Measurements from ENCODE around the gene ANKRD13A. TPM values are rescaled to one million over a fixed set of nuclear protein-coding genes. Genes with fewer than 3 reads are reported as not detected.

ANKRD13A gene
- polyA plus RNA-seq, 1 of the 3 experiments (the other 2 are of a cell fraction) = 42.8 TPM

DNA sequence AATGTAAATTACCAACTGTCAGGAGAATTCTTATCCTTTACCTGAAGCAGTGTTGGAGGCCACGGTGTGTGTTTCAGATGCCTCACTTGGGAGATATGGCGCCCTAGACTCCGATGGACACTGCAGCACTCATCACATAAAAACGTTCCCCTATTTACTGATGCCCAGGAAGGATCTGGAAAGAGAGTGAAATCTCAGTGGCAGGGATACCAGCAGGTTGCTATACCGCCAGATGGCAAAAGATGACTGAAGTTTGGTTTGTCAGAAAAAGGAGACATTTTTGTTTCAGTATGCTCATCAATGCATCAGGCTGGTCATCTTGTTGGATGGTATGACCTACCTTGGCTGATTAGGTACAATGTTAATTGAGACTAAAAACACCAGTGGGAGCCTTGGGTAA lies 7.6 kb upstream of the ANKRD13A start:
- H3K9ac ChIP-seq = no peak overlapping the region
- H3K4me2 ChIP-seq = no peak overlapping the region
- no peak overlapping the region for H3K4me3 ChIP-seq (ENCODE audit: low read depth in 2 of 2, low read length in 1 of 2)
- TF ChIP-seq POLR2AphosphoS5 (IDR thresholded peaks at IDR 0.05; ENCODE audit: low read depth, low read length) (no peak), GABPA (IDR thresholded peaks at IDR 0.05; ENCODE audit: low read depth) (no peak), CHD2 (IDR thresholded peaks at IDR 0.05; ENCODE audit: low read length, partially characterized antibody) (no peak)
- no peaks in the 10 kb centered on the region for H3K9me2 ChIP-seq
- peaks cover 5% of the 10 kb centered on the region for H3F3A ChIP-seq (replicated peaks; ENCODE audit: insufficient read depth)
- POLR2A ChIA-PET = no interaction called here
- H3K4me1 ChIP-seq (ENCODE audit: control insufficient read depth in 1 of 2, insufficient read depth in 2 of 2, low read depth in 1 of 2, low read length in 1 of 2) = peaks cover 18 to 20% of the 10 kb centered on the region in 2 experiments; a peak in 3 of 4 replicates
- no peaks in the 10 kb centered on the region for H3K9me3 ChIP-seq
- peaks cover 12% of the 10 kb centered on the region for H4K20me1 ChIP-seq (ENCODE audit: insufficient read depth)
- CTCF ChIA-PET = no interaction called here
- no peak overlapping the region; a peak in 1 of 4 replicates for H3K27ac ChIP-seq (ENCODE audit: low read depth in 2 of 2, low read length in 1 of 2)
- no peak for DNase-seq
- peaks cover 30 to 41% of the 10 kb centered on the region in 2 experiments for H3K36me3 ChIP-seq (replicated peaks in 1 of 2; ENCODE audit: control insufficient read depth in 1 of 2, insufficient read depth in 2 of 2, low read length in 1 of 2)
- no peak overlapping the region for H2AFZ ChIP-seq (ENCODE audit: low read depth)
- 98% methylated on average over 5 of the region's 5 CpGs for WGBS (ENCODE audit: low lambda C conversion rate)
- H3K27me3 ChIP-seq (ENCODE audit: insufficient read depth) = no peaks in the 10 kb centered on the region
- peaks cover 60% of the 10 kb centered on the region for H3K79me2 ChIP-seq (ENCODE audit: insufficient read depth)

DNA sequence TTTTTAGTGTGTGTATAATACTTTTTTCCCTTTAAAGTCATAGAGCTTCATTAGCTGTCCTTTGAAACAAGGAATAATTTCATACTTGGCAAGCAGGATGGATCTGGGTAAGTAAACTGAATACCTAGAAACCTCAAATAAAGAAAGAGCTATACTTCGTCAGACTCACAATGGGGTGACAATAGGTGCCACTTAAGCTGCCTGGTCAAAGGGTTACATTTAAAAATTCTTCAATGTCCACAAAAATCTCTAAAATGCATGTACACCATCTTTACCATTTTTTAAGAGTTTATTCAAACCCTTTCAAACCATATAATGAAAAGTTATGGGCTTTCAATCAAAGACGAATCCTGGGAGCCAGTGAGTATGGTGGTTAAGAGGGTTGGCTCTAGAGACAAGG lies 6.1 kb upstream of the ANKRD13A start:
- H3K9me2 ChIP-seq = no peaks in the 10 kb centered on the region
- no peak overlapping the region for H3K9ac ChIP-seq
- no peaks in the 10 kb centered on the region for H3K27me3 ChIP-seq (ENCODE audit: insufficient read depth)
- H3F3A ChIP-seq (replicated peaks; ENCODE audit: insufficient read depth) = peaks cover 5% of the 10 kb centered on the region
- no peak overlapping the region for H3K27ac ChIP-seq (ENCODE audit: low read depth in 2 of 2, low read length in 1 of 2)
- H3K36me3 ChIP-seq (replicated peaks in 1 of 2; ENCODE audit: control insufficient read depth in 1 of 2, insufficient read depth in 2 of 2, low read length in 1 of 2) = peaks cover 24 to 33% of the 10 kb centered on the region in 2 experiments
- TF ChIP-seq, protein P1, sequence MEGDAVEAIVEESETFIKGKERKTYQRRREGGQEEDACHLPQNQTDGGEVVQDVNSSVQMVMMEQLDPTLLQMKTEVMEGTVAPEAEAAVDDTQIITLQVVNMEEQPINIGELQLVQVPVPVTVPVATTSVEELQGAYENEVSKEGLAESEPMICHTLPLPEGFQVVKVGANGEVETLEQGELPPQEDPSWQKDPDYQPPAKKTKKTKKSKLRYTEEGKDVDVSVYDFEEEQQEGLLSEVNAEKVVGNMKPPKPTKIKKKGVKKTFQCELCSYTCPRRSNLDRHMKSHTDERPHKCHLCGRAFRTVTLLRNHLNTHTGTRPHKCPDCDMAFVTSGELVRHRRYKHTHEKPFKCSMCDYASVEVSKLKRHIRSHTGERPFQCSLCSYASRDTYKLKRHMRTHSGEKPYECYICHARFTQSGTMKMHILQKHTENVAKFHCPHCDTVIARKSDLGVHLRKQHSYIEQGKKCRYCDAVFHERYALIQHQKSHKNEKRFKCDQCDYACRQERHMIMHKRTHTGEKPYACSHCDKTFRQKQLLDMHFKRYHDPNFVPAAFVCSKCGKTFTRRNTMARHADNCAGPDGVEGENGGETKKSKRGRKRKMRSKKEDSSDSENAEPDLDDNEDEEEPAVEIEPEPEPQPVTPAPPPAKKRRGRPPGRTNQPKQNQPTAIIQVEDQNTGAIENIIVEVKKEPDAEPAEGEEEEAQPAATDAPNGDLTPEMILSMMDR (IDR thresholded peaks at IDR 0.05) = no peak
- TF ChIP-seq MXI1 (IDR thresholded peaks at IDR 0.05; ENCODE audit: low read depth, low read length) (no peak), GABPA (IDR thresholded peaks at IDR 0.05; ENCODE audit: low read depth) (no peak), RFX5 (IDR thresholded peaks at IDR 0.05; ENCODE audit: low read length) (no peak), POLR2AphosphoS5 (IDR thresholded peaks at IDR 0.05; ENCODE audit: low read depth, low read length) (no peak), EZH2phosphoT487 (IDR thresholded peaks at IDR 0.05; ENCODE audit: borderline replicate concordance, low read depth) (no peak), FOXJ3 (CRISPR knock-in tag; IDR thresholded peaks at IDR 0.05) (no peak)
- peaks cover 58% of the 10 kb centered on the region for H3K79me2 ChIP-seq (ENCODE audit: insufficient read depth)
- H3K4me1 ChIP-seq (ENCODE audit: control insufficient read depth in 1 of 2, insufficient read depth in 2 of 2, low read depth in 1 of 2, low read length in 1 of 2) = peaks cover 19 to 20% of the 10 kb centered on the region in 2 experiments; a peak in 3 of 4 replicates
- DNase-seq = no peak
- ChIA-PET POLR2A (interaction anchor here (0.7 kb wide), 2 partner anchors 28 to 250 kb away, joined by 3 to 6 read pairs; no protein-coding TSS in a partner anchor), CTCF (interaction anchor here (0.9 kb wide), 1 partner anchor 107 kb away, joined by 3 read pairs; no protein-coding TSS in a partner anchor)
- H3K4me3 ChIP-seq (ENCODE audit: low read depth in 2 of 2, low read length in 1 of 2) = no peak overlapping the region
- peaks cover 12% of the 10 kb centered on the region for H4K20me1 ChIP-seq (ENCODE audit: insufficient read depth)
- no peak overlapping the region for H3K4me2 ChIP-seq
- WGBS (ENCODE audit: low lambda C conversion rate) = 98% methylated on average over 2 of the region's 2 CpGs
- no peaks in the 10 kb centered on the region for H3K9me3 ChIP-seq
- H2AFZ ChIP-seq (ENCODE audit: low read depth) = no peak overlapping the region

Measured in SK-N-SH (cell line).